ENCODE results near the gene HTRA2. TPM values are rescaled to one million over a fixed set of nuclear protein-coding genes. Genes with fewer than 3 reads are reported as not detected.

HTRA2 gene
- total and polyA plus RNA-seq, 2 experiments from 2014 or later: 34.0 to 35.2 TPM

DNA sequence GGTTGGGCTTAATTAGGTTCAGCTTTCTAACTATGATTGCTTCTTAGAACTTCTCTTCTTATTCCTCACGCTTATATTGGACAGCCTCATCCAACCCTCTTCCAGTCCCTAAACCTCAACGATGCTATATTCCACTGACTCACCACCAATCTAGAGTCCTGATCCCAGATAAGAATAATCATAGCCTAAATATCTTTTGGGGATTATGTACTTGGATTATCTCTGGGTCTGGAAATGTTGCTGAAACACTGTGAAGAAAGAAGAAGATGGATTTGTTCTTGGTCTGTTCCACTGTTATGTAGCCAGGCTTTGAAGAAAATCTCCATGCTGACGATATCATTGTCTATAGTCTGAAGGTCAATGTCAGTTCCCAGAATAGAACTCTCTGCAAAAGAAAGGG, 51.7 kb downstream of the HTRA2 start:
- no peaks in the 10 kb centered on the region for H3K79me2 ChIP-seq (ENCODE audit: insufficient read depth)
- no peak for DNase-seq
- in situ Hi-C loops (cut with MboI): no loop called here
- H3K9ac ChIP-seq: no peak overlapping the region
- no peaks in the 10 kb centered on the region for H4K20me1 ChIP-seq (ENCODE audit: insufficient read depth)
- no peak overlapping the region for H3K4me2 ChIP-seq (ENCODE audit: unreplicated experiment)
- WGBS, 2 experiments (ENCODE audit: low coverage in 1 of 2, low lambda C conversion rate in 2 of 2, missing lambda C conversion rate in 2 of 2): 85 to 94% methylated on average over 3 of the region's 3 CpGs
- H3F3A ChIP-seq (ENCODE audit: insufficient read depth): peaks cover 41% of the 10 kb centered on the region
- H3K36me3 ChIP-seq (ENCODE audit: low read depth): no peaks in the 10 kb centered on the region
- H3K27me3 ChIP-seq (replicated peaks; ENCODE audit: insufficient read depth): no peaks in the 10 kb centered on the region
- no peaks in the 10 kb centered on the region for H3K9me2 ChIP-seq (ENCODE audit: insufficient read depth)
- H3K4me1 ChIP-seq (ENCODE audit: insufficient read depth): peaks cover 42% of the 10 kb centered on the region
- TF ChIP-seq EZH2phosphoT487 (IDR thresholded peaks at IDR 0.05; ENCODE audit: insufficient read depth, low read depth) (no peak), EZH2 (IDR thresholded peaks at IDR 0.05; ENCODE audit: insufficient read depth, poor library complexity, severe bottlenecking) (no peak)
- no peak overlapping the region for H2AFZ ChIP-seq
- no peaks in the 10 kb centered on the region for H3K9me3 ChIP-seq (ENCODE audit: low read depth)
- no peak overlapping the region for H3K4me3 ChIP-seq
- no peak overlapping the region for H3K27ac ChIP-seq

DNA sequence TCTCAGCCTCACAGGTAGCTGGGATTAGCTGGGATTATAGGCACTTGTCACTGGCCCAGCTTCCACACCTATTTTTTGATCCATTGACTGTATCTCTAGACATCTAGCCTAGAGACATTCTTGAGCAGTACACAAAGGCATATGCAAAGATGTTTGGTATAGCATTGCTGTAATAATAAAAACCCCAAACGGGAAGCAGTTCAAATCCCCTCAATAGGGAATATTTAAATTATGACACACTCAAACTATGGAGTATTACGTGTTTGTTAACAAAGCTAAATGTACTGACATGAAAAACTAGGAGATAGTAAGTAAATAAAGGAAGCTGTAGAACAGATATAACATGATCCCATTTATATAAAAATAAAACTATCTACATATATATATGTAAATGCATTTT, 52.5 kb downstream of the HTRA2 start:
- no peaks in the 10 kb centered on the region for H3K9me3 ChIP-seq (ENCODE audit: low read depth)
- H3K4me3 ChIP-seq: no peak overlapping the region
- no peak for TF ChIP-seq EZH2phosphoT487 (IDR thresholded peaks at IDR 0.05; ENCODE audit: insufficient read depth, low read depth)
- H3K27ac ChIP-seq: no peak overlapping the region
- no peak overlapping the region for H3K4me2 ChIP-seq (ENCODE audit: unreplicated experiment)
- H3K4me1 ChIP-seq (ENCODE audit: insufficient read depth): peaks cover 37% of the 10 kb centered on the region
- 58 to 81% methylated on average over 2 of the region's 2 CpGs for WGBS, 2 experiments (ENCODE audit: low coverage in 1 of 2, low lambda C conversion rate in 2 of 2, missing lambda C conversion rate in 2 of 2)
- H2AFZ ChIP-seq: no peak overlapping the region
- H3K27me3 ChIP-seq (replicated peaks; ENCODE audit: insufficient read depth): no peaks in the 10 kb centered on the region
- no peaks in the 10 kb centered on the region for H4K20me1 ChIP-seq (ENCODE audit: insufficient read depth)
- no peaks in the 10 kb centered on the region for H3K36me3 ChIP-seq (ENCODE audit: low read depth)
- peaks cover 35% of the 10 kb centered on the region for H3F3A ChIP-seq (ENCODE audit: insufficient read depth)
- no peaks in the 10 kb centered on the region for H3K79me2 ChIP-seq (ENCODE audit: insufficient read depth)
- in situ Hi-C loops (cut with MboI): no loop called here
- no peaks in the 10 kb centered on the region for H3K9me2 ChIP-seq (ENCODE audit: insufficient read depth)
- no peak overlapping the region for H3K9ac ChIP-seq
- no peak for DNase-seq

Other genes starting within 250 kb of the HTRA2 start
- gene SLC4A5, start 186.5 kb upstream of the HTRA2 start, total RNA-seq (2014; rRNA removed; shearing (Covaris generic)): 0.32 and 0.38 TPM in 2 replicates
- gene SLC4A5, start 186.5 kb upstream of the HTRA2 start, polyA plus RNA-seq (2016; fragmentation: Nextera tagmentation; extraction: Ambion mirVana): 0.35 TPM in 1 of 2 replicates, not detected in the other
- gene DCTN1, start 149.6 kb upstream of the HTRA2 start, total RNA-seq (2014; rRNA removed; shearing (Covaris generic)): 172 and 176 TPM in 2 replicates
- gene DCTN1, start 149.6 kb upstream of the HTRA2 start, polyA plus RNA-seq (2016; fragmentation: Nextera tagmentation; extraction: Ambion mirVana): 169 and 171 TPM in 2 replicates
- 1.6 and 3.5 TPM in 2 replicates for gene C2orf81, start 108.3 kb upstream of the HTRA2 start, total RNA-seq (2014; rRNA removed; shearing (Covaris generic))
- 6.0 TPM in 2 replicates for gene C2orf81, start 108.3 kb upstream of the HTRA2 start, polyA plus RNA-seq (2016; fragmentation: Nextera tagmentation; extraction: Ambion mirVana)
- 33.4 and 45.0 TPM in 2 replicates for gene WDR54, start 108.2 kb upstream of the HTRA2 start, total RNA-seq (2014; rRNA removed; shearing (Covaris generic))
- gene WDR54, start 108.2 kb upstream of the HTRA2 start, polyA plus RNA-seq (2016; fragmentation: Nextera tagmentation; extraction: Ambion mirVana): 50.8 and 53.3 TPM in 2 replicates
- gene RTKN, start 88.0 kb upstream of the HTRA2 start, total RNA-seq (2014; rRNA removed; shearing (Covaris generic)): 13.5 and 17.5 TPM in 2 replicates
- 13.0 and 14.5 TPM in 2 replicates for gene RTKN, start 88.0 kb upstream of the HTRA2 start, polyA plus RNA-seq (2016; fragmentation: Nextera tagmentation; extraction: Ambion mirVana)
- gene INO80B, start 74.8 kb upstream of the HTRA2 start, total RNA-seq (2014; rRNA removed; shearing (Covaris generic)): 10.9 and 32.5 TPM in 2 replicates
- gene INO80B, start 74.8 kb upstream of the HTRA2 start, polyA plus RNA-seq (2016; fragmentation: Nextera tagmentation; extraction: Ambion mirVana): 3.8 and 4.9 TPM in 2 replicates
- 37.9 and 58.7 TPM in 2 replicates for gene WBP1, start 71.5 kb upstream of the HTRA2 start, total RNA-seq (2014; rRNA removed; shearing (Covaris generic))
- gene WBP1, start 71.5 kb upstream of the HTRA2 start, polyA plus RNA-seq (2016; fragmentation: Nextera tagmentation; extraction: Ambion mirVana): 42.4 and 47.1 TPM in 2 replicates
- gene MOGS, start 64.6 kb upstream of the HTRA2 start, total RNA-seq (2014; rRNA removed; shearing (Covaris generic)): 55.7 and 58.6 TPM in 2 replicates
- 14.5 and 16.8 TPM in 2 replicates for gene MOGS, start 64.6 kb upstream of the HTRA2 start, polyA plus RNA-seq (2016; fragmentation: Nextera tagmentation; extraction: Ambion mirVana)
- 14.8 and 18.5 TPM in 2 replicates for gene MRPL53, start 57.3 kb upstream of the HTRA2 start, total RNA-seq (2014; rRNA removed; shearing (Covaris generic))
- 69.2 and 71.0 TPM in 2 replicates for gene MRPL53, start 57.3 kb upstream of the HTRA2 start, polyA plus RNA-seq (2016; fragmentation: Nextera tagmentation; extraction: Ambion mirVana)
- gene CCDC142, start 46.9 kb upstream of the HTRA2 start, total RNA-seq (2014; rRNA removed; shearing (Covaris generic)): 5.1 and 12.8 TPM in 2 replicates
- gene CCDC142, start 46.9 kb upstream of the HTRA2 start, polyA plus RNA-seq (2016; fragmentation: Nextera tagmentation; extraction: Ambion mirVana): 6.4 and 6.8 TPM in 2 replicates
- 15.9 and 17.7 TPM in 2 replicates for gene TTC31, start 46.9 kb upstream of the HTRA2 start, total RNA-seq (2014; rRNA removed; shearing (Covaris generic))
- 14.2 and 20.4 TPM in 2 replicates for gene TTC31, start 46.9 kb upstream of the HTRA2 start, polyA plus RNA-seq (2016; fragmentation: Nextera tagmentation; extraction: Ambion mirVana)
- 0.38 and 4.6 TPM in 2 replicates for gene LBX2, start 30.3 kb upstream of the HTRA2 start, total RNA-seq (2014; rRNA removed; shearing (Covaris generic))
- 0.87 and 1.1 TPM in 2 replicates for gene LBX2, start 30.3 kb upstream of the HTRA2 start, polyA plus RNA-seq (2016; fragmentation: Nextera tagmentation; extraction: Ambion mirVana)
- 15.6 and 24.1 TPM in 2 replicates for gene PCGF1, start 22.2 kb upstream of the HTRA2 start, total RNA-seq (2014; rRNA removed; shearing (Covaris generic))
- gene PCGF1, start 22.2 kb upstream of the HTRA2 start, polyA plus RNA-seq (2016; fragmentation: Nextera tagmentation; extraction: Ambion mirVana): 23.5 and 24.8 TPM in 2 replicates
- not detected in 2 replicates for gene TLX2, start 15.5 kb upstream of the HTRA2 start, total RNA-seq (2014; rRNA removed; shearing (Covaris generic))
- gene TLX2, start 15.5 kb upstream of the HTRA2 start, polyA plus RNA-seq (2016; fragmentation: Nextera tagmentation; extraction: Ambion mirVana): not detected in 2 replicates
- not detected in 2 replicates for gene DQX1, start 3.7 kb upstream of the HTRA2 start, total RNA-seq (2014; rRNA removed; shearing (Covaris generic))
- not detected in 2 replicates for gene DQX1, start 3.7 kb upstream of the HTRA2 start, polyA plus RNA-seq (2016; fragmentation: Nextera tagmentation; extraction: Ambion mirVana)
- gene AUP1, start 227 bp upstream of the HTRA2 start, total RNA-seq (2014; rRNA removed; shearing (Covaris generic)): 114 and 119 TPM in 2 replicates
- 119 and 122 TPM in 2 replicates for gene AUP1, start 227 bp upstream of the HTRA2 start, polyA plus RNA-seq (2016; fragmentation: Nextera tagmentation; extraction: Ambion mirVana)
- gene LOXL3, start 24.0 kb downstream of the HTRA2 start, total RNA-seq (2014; rRNA removed; shearing (Covaris generic)): 52.4 and 56.9 TPM in 2 replicates
- 55.2 and 57.2 TPM in 2 replicates for gene LOXL3, start 24.0 kb downstream of the HTRA2 start, polyA plus RNA-seq (2016; fragmentation: Nextera tagmentation; extraction: Ambion mirVana)
- 32.2 and 40.3 TPM in 2 replicates for gene DOK1, start 24.8 kb downstream of the HTRA2 start, total RNA-seq (2014; rRNA removed; shearing (Covaris generic))
- 32.6 and 36.2 TPM in 2 replicates for gene DOK1, start 24.8 kb downstream of the HTRA2 start, polyA plus RNA-seq (2016; fragmentation: Nextera tagmentation; extraction: Ambion mirVana)
- 0.25 and 1.5 TPM in 2 replicates for gene M1AP, start 118.4 kb downstream of the HTRA2 start, total RNA-seq (2014; rRNA removed; shearing (Covaris generic))
- 0.13 and 0.18 TPM in 2 replicates for gene M1AP, start 118.4 kb downstream of the HTRA2 start, polyA plus RNA-seq (2016; fragmentation: Nextera tagmentation; extraction: Ambion mirVana)
- 4.2 and 15.6 TPM in 2 replicates for gene SEMA4F, start 124.3 kb downstream of the HTRA2 start, total RNA-seq (2014; rRNA removed; shearing (Covaris generic))
- 5.6 and 5.9 TPM in 2 replicates for gene SEMA4F, start 124.3 kb downstream of the HTRA2 start, polyA plus RNA-seq (2016; fragmentation: Nextera tagmentation; extraction: Ambion mirVana)